ENCODE results near the gene CCDC89. TPM values are rescaled to one million over a fixed set of nuclear protein-coding genes. Genes with fewer than 3 reads are reported as not detected.

Gene CCDC89
- total RNA-seq (1 to 10 TPM; 1.2 to 3.0 (median 2.0) TPM), polyA plus RNA-seq (under 1 TPM in 2 of 3 donors, not detected in 1; 0.46 to 0.90 TPM)

DNA sequence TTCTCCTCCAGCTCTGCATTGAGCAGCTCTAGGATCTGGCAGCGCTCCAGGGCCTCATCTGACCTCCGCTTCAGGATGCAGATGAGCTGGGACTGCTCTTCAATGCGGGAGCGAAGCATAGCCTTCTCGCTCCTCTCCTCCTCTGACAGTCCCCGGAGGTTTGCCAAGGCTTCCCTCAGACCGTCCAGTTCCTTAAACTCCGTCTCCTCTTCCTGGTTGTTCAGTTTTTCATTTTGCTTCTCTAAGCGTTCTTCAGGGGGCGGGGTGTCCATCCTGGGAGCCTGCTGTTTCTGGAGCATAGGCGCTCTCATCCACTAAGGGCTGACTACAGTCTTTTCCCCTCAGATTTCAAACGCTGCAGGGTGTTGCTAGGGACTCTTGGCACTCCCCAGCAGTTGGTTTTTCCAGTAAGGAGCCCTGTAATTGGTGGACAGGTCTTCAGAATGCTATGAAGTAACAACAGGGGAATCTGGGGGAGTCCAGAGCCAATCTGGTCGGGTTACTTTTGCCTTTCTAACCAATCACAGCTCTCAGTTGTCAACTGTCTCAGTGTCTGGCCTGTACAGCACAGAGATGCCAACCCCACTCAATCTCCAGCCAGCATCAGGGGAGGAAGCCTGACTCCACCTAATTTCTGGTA is at the start of gene CCDC89:
TSS of gene CCDC89 (minus strand) at position 376 of the 640 bp plus-strand sequence. CDS start at position 311, 65 bp downstream.
- DNase-seq = peak; percentile 92
- Histone ChIP-seq H3K4me3 (peak within 1 kb of the TSS; percentile 24 to 51 (median 46)), H3K4me1 (peaks cover 0 to 21% (median 12%) of the 10 kb centered on the region in 4 donors), H3K9me3 (no peaks in the 10 kb centered on the region), H3K27me3 (no peaks in the 10 kb centered on the region), H3K36me3 (no peaks in the 10 kb centered on the region), H3K27ac (peak within 1 kb of the TSS; percentile 78 to 82 (median 80))
- TF ChIP-seq EP300 (IDR thresholded peaks at IDR 0.05) (no peak), POLR2AphosphoS5 (IDR thresholded peaks at IDR 0.05) (peak in 2 of 4 donors; percentile 39 to 50)
- 62 to 78% methylated on average over 13 of the region's 13 CpGs for WGBS, 2 donors
- intact Hi-C loops (cut with DNase I) = loop anchor here (2.0 to 10.0 kb wide), 5 partner anchors 21 to 379 kb away; partner anchors contain the start of genes CCDC83, CREBZF, DLG2 and PICALM

DNA sequence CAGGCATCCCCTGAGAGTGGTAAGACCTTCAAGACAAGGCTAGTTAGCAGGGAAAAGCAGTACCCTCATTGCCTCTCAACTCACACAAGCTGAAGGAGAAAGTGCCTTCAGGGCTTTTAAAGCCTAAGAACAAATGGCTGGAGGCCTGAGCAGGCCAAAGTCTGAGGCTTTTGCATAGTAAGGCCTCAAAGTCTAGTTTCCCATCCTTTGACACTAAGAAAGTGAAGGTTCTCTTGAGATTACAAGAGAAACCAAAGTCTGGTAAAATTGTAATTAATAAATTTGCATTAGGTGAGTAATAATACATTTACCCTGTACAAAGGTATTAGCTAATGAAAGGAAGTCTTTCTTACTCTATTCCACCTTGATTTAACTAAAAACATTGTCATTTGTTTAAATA is 47.0 kb upstream of the CCDC89 start:
- Histone ChIP-seq H3K4me1 (no peaks in the 10 kb centered on the region), H3K36me3 (no peaks in the 10 kb centered on the region), H3K27me3 (no peaks in the 10 kb centered on the region), H3K27ac (no peak overlapping the region), H3K9me3 (no peaks in the 10 kb centered on the region), H3K4me3 (no peak overlapping the region)
- DNase-seq = no peak
- intact Hi-C loops (cut with DNase I) = no loop called here
- TF ChIP-seq, protein P1, sequence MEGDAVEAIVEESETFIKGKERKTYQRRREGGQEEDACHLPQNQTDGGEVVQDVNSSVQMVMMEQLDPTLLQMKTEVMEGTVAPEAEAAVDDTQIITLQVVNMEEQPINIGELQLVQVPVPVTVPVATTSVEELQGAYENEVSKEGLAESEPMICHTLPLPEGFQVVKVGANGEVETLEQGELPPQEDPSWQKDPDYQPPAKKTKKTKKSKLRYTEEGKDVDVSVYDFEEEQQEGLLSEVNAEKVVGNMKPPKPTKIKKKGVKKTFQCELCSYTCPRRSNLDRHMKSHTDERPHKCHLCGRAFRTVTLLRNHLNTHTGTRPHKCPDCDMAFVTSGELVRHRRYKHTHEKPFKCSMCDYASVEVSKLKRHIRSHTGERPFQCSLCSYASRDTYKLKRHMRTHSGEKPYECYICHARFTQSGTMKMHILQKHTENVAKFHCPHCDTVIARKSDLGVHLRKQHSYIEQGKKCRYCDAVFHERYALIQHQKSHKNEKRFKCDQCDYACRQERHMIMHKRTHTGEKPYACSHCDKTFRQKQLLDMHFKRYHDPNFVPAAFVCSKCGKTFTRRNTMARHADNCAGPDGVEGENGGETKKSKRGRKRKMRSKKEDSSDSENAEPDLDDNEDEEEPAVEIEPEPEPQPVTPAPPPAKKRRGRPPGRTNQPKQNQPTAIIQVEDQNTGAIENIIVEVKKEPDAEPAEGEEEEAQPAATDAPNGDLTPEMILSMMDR (IDR thresholded peaks at IDR 0.05) = no peak
- TF ChIP-seq POLR2A (IDR thresholded peaks at IDR 0.05) = no peak
- TF ChIP-seq EP300 (IDR thresholded peaks at IDR 0.05) = no peak
- no peak for TF ChIP-seq POLR2AphosphoS5 (IDR thresholded peaks at IDR 0.05)

DNA sequence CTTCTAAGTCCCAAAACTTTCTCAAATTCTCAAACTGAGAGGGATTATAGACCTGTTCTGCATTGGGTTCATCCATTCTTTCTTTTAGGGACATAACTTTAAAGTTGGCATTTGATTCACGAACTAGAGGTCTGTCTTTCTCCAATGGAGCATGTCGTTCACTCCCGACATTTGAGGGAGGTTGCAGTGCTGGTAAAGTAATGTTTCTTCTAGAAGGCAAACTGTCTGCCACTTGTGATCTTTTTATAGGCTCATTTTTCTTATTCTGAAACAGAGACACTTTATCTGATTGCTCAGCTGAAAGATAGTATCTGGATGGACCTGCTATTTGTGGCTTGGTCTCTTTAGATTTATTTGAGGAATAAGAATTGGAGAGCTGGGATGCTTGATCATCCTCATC is 40.4 kb upstream of the CCDC89 start:
- Histone ChIP-seq H3K27me3 (no peaks in the 10 kb centered on the region), H3K36me3 (no peaks in the 10 kb centered on the region), H3K4me3 (no peak overlapping the region), H3K4me1 (no peaks in the 10 kb centered on the region), H3K27ac (no peak overlapping the region), H3K9me3 (no peaks in the 10 kb centered on the region)
- no peak for DNase-seq
- WGBS, 2 donors = 92 to 98% methylated on average over 3 of the region's 3 CpGs
- no peak for TF ChIP-seq POLR2AphosphoS5 (IDR thresholded peaks at IDR 0.05)
- no peak for TF ChIP-seq POLR2A (IDR thresholded peaks at IDR 0.05)
- TF ChIP-seq, protein P1 (IDR thresholded peaks at IDR 0.05) = no peak
- TF ChIP-seq EP300 (IDR thresholded peaks at IDR 0.05) = no peak
- intact Hi-C loops (cut with DNase I) = no loop called here

DNA sequence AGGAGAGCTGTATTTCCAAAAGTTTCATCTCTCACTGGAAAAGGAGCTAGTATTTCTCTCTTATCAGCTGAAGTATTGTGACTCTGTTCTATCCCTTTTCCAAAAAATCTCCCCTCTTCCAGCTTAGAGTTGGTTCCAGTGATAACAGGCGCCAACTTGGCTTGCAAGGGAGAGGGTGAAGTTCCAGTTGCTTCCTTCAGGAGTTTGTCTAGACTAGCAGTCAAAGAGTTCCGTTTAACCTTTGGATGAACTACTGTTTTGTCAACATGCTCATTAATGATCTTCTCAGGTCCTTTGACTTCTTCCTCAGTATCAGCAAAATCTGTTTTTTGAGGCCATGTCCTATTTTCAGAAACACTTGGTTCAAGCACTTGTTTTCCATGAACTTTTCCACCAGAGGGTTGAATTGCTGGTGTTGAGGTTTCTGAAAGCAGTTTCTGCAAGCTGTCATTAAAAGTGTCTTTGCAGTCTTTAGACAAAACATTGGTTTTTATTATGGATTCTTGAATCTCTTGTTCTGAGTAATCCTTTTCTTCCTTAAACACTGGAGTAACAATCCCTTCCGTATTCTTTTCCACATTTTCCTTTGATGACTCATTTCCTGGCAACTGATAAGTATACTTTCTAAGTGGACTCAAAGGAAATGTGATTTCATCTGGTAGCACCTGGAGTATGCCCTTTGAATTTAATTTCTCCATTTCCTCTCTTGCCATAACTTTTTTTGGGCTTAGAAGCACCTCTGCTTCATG is 39.7 kb upstream of the CCDC89 start:
- Histone ChIP-seq H3K9me3 (no peaks in the 10 kb centered on the region), H3K36me3 (no peaks in the 10 kb centered on the region), H3K4me3 (no peak overlapping the region), H3K27ac (no peak overlapping the region), H3K4me1 (no peaks in the 10 kb centered on the region), H3K27me3 (no peaks in the 10 kb centered on the region)
- DNase-seq = no peak
- WGBS, 2 donors = 65 to 79% methylated on average over 3 of the region's 3 CpGs
- intact Hi-C loops (cut with DNase I) = no loop called here
- no peak for TF ChIP-seq POLR2A (IDR thresholded peaks at IDR 0.05)
- TF ChIP-seq, protein P1 (IDR thresholded peaks at IDR 0.05) = no peak
- no peak for TF ChIP-seq EP300 (IDR thresholded peaks at IDR 0.05)
- no peak for TF ChIP-seq POLR2AphosphoS5 (IDR thresholded peaks at IDR 0.05)

DNA sequence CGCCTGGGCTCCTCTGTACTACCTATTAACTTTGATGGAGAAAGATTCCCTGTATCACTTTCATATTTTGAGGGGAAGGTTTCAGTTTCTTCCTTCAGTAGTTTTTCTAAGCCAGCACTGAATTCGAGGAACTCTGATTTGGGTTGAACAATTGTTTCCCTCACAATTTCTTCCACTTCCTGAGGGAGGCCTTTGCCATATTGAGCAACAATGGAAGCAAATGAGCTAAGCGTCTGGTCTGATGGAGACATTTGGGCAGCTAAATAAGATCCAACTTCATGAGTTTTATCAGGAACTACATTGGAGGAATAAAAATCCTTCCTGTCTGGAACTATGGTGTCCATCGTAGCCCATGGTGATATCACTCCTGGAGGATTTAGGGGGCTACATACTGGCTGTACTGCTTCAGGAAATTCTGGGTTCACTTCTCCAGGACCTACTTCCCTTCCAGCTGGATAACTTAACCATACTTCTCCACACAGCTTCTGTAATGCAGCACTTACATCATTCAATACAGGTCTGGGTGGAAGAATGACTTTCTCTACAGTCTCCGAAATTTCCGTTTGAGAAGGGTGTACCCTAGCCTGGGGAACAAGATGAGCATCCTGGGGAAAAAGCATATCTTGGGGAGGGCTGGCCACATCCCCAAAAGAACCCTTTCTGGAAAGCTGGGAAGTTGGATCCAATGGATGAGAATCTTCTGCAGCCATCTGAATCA is 38.9 kb upstream of the CCDC89 start:
- 79 to 92% methylated on average over 6 of the region's 6 CpGs for WGBS, 2 donors
- Histone ChIP-seq H3K4me1 (no peaks in the 10 kb centered on the region), H3K4me3 (no peak overlapping the region)

More for the DNA sequence above, 38.9 kb upstream of the CCDC89 start:
- DNase-seq = no peak
- TF ChIP-seq POLR2A (IDR thresholded peaks at IDR 0.05) = no peak
- TF ChIP-seq POLR2AphosphoS5 (IDR thresholded peaks at IDR 0.05) = no peak
- TF ChIP-seq, protein P1 (IDR thresholded peaks at IDR 0.05) = no peak
- intact Hi-C loops (cut with DNase I) = no loop called here
- Histone ChIP-seq H3K9me3 (no peaks in the 10 kb centered on the region), H3K27me3 (no peaks in the 10 kb centered on the region), H3K36me3 (no peaks in the 10 kb centered on the region), H3K27ac (no peak overlapping the region)

Data from sigmoid colon (tissue), 7 donors.